Measurements from ENCODE around the gene CEP295NL.
A peak's percentile ranks its signal among the peaks of the same experiment; 100 is the strongest.

The CEP295NL gene

GRCh38 chr17:78939615-78940014 lies 36.6 kb upstream of the CEP295NL start:
- Histone ChIP-seq H3K27ac (ENCODE audit: low read depth, low read length) (no peak overlapping the region), H3K9ac (ENCODE audit: low read length) (no peak overlapping the region), H3K36me3 (ENCODE audit: control insufficient read depth, insufficient read depth, low read length) (no peaks in the 10 kb centered on the region), H3K27me3 (ENCODE audit: control insufficient read depth, insufficient read depth, low read length) (no peaks in the 10 kb centered on the region), H3K4me1 (ENCODE audit: control insufficient read depth, insufficient read depth, low read length) (peaks cover 13% of the 10 kb centered on the region), H3K4me3 (ENCODE audit: low read length) (no peak overlapping the region)

DNA sequence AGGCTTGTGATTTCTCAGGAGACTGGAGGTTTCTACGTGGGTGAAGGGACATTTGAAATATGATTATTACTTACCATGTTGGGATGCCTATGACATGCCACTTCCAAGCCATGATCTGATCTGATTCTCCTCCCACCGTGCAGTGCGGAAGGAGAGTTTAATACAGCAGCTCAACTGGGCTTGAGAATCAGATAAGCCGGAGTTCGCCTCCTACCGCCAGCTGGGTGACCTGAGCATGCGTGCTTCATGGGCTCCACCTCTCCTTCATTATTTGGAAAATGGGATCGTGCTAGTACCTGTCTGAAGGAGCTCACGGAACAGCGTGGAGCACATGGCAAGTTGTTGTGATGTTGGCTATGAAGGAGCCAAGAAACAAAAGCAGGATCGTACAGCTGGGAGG lies 34.6 kb upstream of the CEP295NL start:
- Histone ChIP-seq H3K4me1 (ENCODE audit: control insufficient read depth, insufficient read depth, low read length) (peaks cover 25% of the 10 kb centered on the region), H3K36me3 (ENCODE audit: control insufficient read depth, insufficient read depth, low read length) (no peaks in the 10 kb centered on the region), H3K9ac (ENCODE audit: low read length) (no peak overlapping the region), H3K4me3 (ENCODE audit: low read length) (no peak overlapping the region), H3K27ac (ENCODE audit: low read depth, low read length) (no peak overlapping the region), H3K27me3 (ENCODE audit: control insufficient read depth, insufficient read depth, low read length) (no peaks in the 10 kb centered on the region)

- Histone ChIP-seq H3K36me3 (ENCODE audit: control insufficient read depth, insufficient read depth, low read length) (no peaks in the 10 kb centered on the region), H3K9ac (ENCODE audit: low read length) (no peak overlapping the region), H3K4me3 (ENCODE audit: low read length) (no peak overlapping the region), H3K27ac (ENCODE audit: low read depth, low read length) (peak overlapping the region; percentile 95), H3K4me1 (ENCODE audit: control insufficient read depth, insufficient read depth, low read length) (peaks cover 25% of the 10 kb centered on the region), H3K27me3 (ENCODE audit: control insufficient read depth, insufficient read depth, low read length) (no peaks in the 10 kb centered on the region)
Measured at GRCh38 chr17:78935419-78936323, 32.7 kb upstream of the CEP295NL start.

DNA sequence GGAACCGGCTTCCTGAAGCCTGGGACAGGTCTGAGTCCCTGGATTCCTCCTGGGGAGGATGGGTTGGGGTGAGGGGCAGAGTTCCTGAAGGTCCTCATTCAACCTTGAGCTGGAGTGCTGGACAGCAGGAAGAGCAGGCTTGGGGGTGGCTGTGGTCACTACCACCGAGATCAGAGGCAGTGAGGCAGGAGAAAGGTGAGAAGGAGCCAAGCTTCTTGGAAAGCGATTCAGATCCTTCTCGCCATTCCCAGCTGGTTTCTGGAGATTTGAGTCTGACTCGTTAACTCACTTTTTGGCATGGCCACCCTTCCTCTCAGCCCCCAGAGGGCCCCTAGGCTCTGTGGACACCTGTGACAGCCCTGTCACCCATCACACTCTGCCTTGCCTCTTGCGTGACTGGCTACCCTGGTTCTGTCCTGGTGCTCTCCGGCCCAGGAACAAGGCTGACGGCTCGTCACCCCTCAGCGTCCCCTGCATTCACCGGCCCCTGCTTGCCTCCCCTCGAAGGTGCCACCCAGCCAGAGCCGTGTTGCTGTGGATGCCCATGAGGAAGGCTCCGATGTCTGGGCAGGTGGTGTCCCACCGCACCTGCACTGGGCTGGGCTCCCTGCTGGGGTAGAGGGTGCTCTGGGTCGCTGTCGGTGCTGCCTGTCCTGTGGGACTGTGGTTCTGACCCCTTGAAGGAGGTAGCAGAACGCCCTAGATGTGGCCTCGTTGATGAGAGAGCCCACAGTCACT lies 31.8 kb upstream of the CEP295NL start:
- Histone ChIP-seq H3K27me3 (ENCODE audit: control insufficient read depth, insufficient read depth, low read length) (no peaks in the 10 kb centered on the region), H3K9ac (ENCODE audit: low read length) (peak overlapping the region; percentile 5)

GRCh38 chr17:78933959-78934568 lies 31.1 kb upstream of the CEP295NL start:
- peak overlapping the region; percentile 42 for H3K4me3 ChIP-seq (ENCODE audit: low read length)
- peak overlapping the region; percentile 5 for H3K9ac ChIP-seq (ENCODE audit: low read length)
- H3K4me1 ChIP-seq (ENCODE audit: control insufficient read depth, insufficient read depth, low read length): peaks cover 25% of the 10 kb centered on the region
- H3K27me3 ChIP-seq (ENCODE audit: control insufficient read depth, insufficient read depth, low read length): no peaks in the 10 kb centered on the region
- H3K36me3 ChIP-seq (ENCODE audit: control insufficient read depth, insufficient read depth, low read length): no peaks in the 10 kb centered on the region
- peak overlapping the region; percentile 95 for H3K27ac ChIP-seq (ENCODE audit: low read depth, low read length)

More for the DNA sequence above, 31.8 kb upstream of the CEP295NL start:
- no peaks in the 10 kb centered on the region for H3K36me3 ChIP-seq (ENCODE audit: control insufficient read depth, insufficient read depth, low read length)
- peak overlapping the region; percentile 95 for H3K27ac ChIP-seq (ENCODE audit: low read depth, low read length)
- peak overlapping the region; percentile 42 for H3K4me3 ChIP-seq (ENCODE audit: low read length)
- peaks cover 25% of the 10 kb centered on the region for H3K4me1 ChIP-seq (ENCODE audit: control insufficient read depth, insufficient read depth, low read length)

DNA sequence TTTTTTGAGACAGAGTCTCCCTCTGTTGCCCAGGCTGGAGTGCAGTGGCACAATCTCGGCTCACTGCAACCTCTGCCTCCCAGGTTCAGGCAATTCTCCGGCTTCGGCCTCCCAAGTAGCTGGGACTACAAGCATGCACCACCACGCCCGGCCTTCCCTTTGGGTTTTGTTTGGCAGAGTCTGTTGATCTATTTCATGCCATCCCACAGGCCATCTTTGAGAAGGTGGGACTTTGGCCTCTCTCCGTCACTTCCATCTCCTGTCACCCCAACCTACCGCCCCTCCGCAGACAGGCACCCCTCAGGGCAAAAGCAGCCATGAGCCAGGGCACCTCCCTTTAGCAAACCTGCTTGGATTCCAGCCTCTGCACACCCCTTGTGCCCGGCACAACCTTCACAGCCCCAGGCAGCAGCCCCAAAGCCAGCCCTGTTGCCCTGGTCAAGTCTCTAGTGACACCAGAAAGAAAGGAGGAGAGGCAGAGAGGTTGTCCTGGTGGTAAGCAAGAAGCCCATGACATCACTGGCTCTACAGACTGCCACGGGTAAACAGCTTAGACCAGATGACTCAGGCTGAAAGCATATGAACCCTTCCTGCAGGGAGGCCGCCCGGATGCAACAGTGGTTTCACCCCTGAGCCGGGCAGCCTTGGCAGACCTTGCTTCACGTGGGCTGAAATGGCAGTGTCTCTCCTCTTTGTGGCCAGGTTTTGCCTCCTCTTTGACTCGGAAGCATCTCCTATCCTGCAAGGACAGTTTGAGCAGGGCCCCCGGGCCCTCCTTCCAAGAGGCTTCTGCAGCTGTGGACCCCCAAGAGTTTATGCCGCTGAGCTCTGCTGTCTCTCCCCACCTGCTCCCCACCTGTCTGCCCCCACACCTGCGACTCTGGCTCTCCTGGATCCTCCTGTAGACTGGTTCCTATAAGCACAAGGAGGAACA lies 30.3 kb upstream of the CEP295NL start:
- no peaks in the 10 kb centered on the region for H3K27me3 ChIP-seq (ENCODE audit: control insufficient read depth, insufficient read depth, low read length)
- H3K4me3 ChIP-seq (ENCODE audit: low read length): peak overlapping the region; percentile 42
- no peak overlapping the region for H3K9ac ChIP-seq (ENCODE audit: low read length)
- H3K27ac ChIP-seq (ENCODE audit: low read depth, low read length): peak overlapping the region; percentile 95
- no peaks in the 10 kb centered on the region for H3K36me3 ChIP-seq (ENCODE audit: control insufficient read depth, insufficient read depth, low read length)
- peaks cover 25% of the 10 kb centered on the region for H3K4me1 ChIP-seq (ENCODE audit: control insufficient read depth, insufficient read depth, low read length)

- Histone ChIP-seq H3K27ac (ENCODE audit: low read depth, low read length) (no peak overlapping the region), H3K4me1 (ENCODE audit: control insufficient read depth, insufficient read depth, low read length) (peaks cover 17% of the 10 kb centered on the region), H3K27me3 (ENCODE audit: control insufficient read depth, insufficient read depth, low read length) (no peaks in the 10 kb centered on the region), H3K36me3 (ENCODE audit: control insufficient read depth, insufficient read depth, low read length) (no peaks in the 10 kb centered on the region), H3K9ac (ENCODE audit: low read length) (no peak overlapping the region), H3K4me3 (ENCODE audit: low read length) (no peak overlapping the region)
Measured at GRCh38 chr17:78929908-78930775, 27.1 kb upstream of the CEP295NL start.

GRCh38 chr17:78925662-78926555 lies 22.9 kb upstream of the CEP295NL start:
- Histone ChIP-seq H3K27me3 (ENCODE audit: control insufficient read depth, insufficient read depth, low read length) (no peaks in the 10 kb centered on the region), H3K36me3 (ENCODE audit: control insufficient read depth, insufficient read depth, low read length) (no peaks in the 10 kb centered on the region), H3K27ac (ENCODE audit: low read depth, low read length) (peak overlapping the region; percentile 99), H3K4me3 (ENCODE audit: low read length) (peak overlapping the region; percentile 63), H3K9ac (ENCODE audit: low read length) (peak overlapping the region; percentile 56), H3K4me1 (ENCODE audit: control insufficient read depth, insufficient read depth, low read length) (peaks cover 17% of the 10 kb centered on the region)

GRCh38 chr17:78925234-78925633 lies 22.2 kb upstream of the CEP295NL start, which contains the start of gene TIMP2:
TIMP2 (minus strand) TSS chr17:78925387; CDS start chr17:78925088, 299 bp downstream.
- no peaks in the 10 kb centered on the region for H3K27me3 ChIP-seq (ENCODE audit: control insufficient read depth, insufficient read depth, low read length)
- H3K36me3 ChIP-seq (ENCODE audit: control insufficient read depth, insufficient read depth, low read length): no peaks in the 10 kb centered on the region

GRCh38 chr17:78924481-78925151 lies 21.6 kb upstream of the CEP295NL start:
- peaks cover 28% of the 10 kb centered on the region for H3K4me1 ChIP-seq (ENCODE audit: control insufficient read depth, insufficient read depth, low read length)
- H3K27me3 ChIP-seq (ENCODE audit: control insufficient read depth, insufficient read depth, low read length): no peaks in the 10 kb centered on the region
- H3K4me3 ChIP-seq (ENCODE audit: low read length): peak overlapping the region; percentile 78
- peak overlapping the region; percentile 45 for H3K9ac ChIP-seq (ENCODE audit: low read length)
- H3K27ac ChIP-seq (ENCODE audit: low read depth, low read length): peak overlapping the region; percentile 99
- H3K36me3 ChIP-seq (ENCODE audit: control insufficient read depth, insufficient read depth, low read length): no peaks in the 10 kb centered on the region

More at GRCh38 chr17:78925234-78925633, 22.2 kb upstream of the CEP295NL start, which contains the start of gene TIMP2:
- Histone ChIP-seq H3K27ac (ENCODE audit: low read depth, low read length) (peak within 1 kb of the TSS; percentile 99), H3K4me3 (ENCODE audit: low read length) (peak within 1 kb of the TSS; percentile 78), H3K4me1 (ENCODE audit: control insufficient read depth, insufficient read depth, low read length) (peaks cover 23% of the 10 kb centered on the region), H3K9ac (ENCODE audit: low read length) (peak within 1 kb of the TSS; percentile 56)

Data from rectal smooth muscle tissue (tissue), 1 donor.